GM23248 (cell line): ENCODE measurements around the gene CFAP74. TPM values are rescaled to one million over a fixed set of nuclear protein-coding genes. Genes with fewer than 3 reads are reported as not detected.
A peak's percentile ranks its signal among the peaks of the same experiment; 100 is the strongest.

Experiments used
- DNase-seq: peaks from one replicate; pipeline ENCODE4 v3.0.0-alpha.2; 2015
- H2AFZ ChIP-seq: fragments of 200-600 bp; sonication (generic); 2 replicates; pipeline ENCODE4 v1.6.1; 2016; ENCODE audit warnings: antibody characterized with exemption
- H3F3A ChIP-seq: fragments of 200-600 bp; sonication (generic); 2 replicates; pipeline ENCODE4 v1.6.1; 2016; ENCODE audit warnings: mild to moderate bottlenecking, antibody characterized with exemption, mixed run types; ENCODE audit not compliant: insufficient read depth
- H3K27ac ChIP-seq: fragments of 200-600 bp; sonication (generic); 2 replicates; pipeline ENCODE4 v1.5.1; 2016; ENCODE audit warnings: mild to moderate bottlenecking
- H3K27me3 ChIP-seq: fragments of 200-600 bp; sonication (generic); replicated peaks from 2 replicates; pipeline ENCODE4 v1.6.1; 2016; ENCODE audit warnings: mild to moderate bottlenecking; ENCODE audit not compliant: insufficient read depth
- H3K36me3 ChIP-seq: fragments of 200-600 bp; sonication (generic); 2 replicates; pipeline ENCODE4 v1.6.1; 2016; ENCODE audit warnings: low read depth, mild to moderate bottlenecking
- H3K4me1 ChIP-seq: fragments of 200-600 bp; sonication (generic); 2 replicates; pipeline ENCODE4 v1.6.1; 2016; ENCODE audit warnings: mild to moderate bottlenecking; ENCODE audit not compliant: insufficient read depth
- H3K4me2 ChIP-seq: fragments of 200-600 bp; sonication (generic); one replicate; pipeline ENCODE4 v1.6.1; 2016; ENCODE audit warnings: mild to moderate bottlenecking; ENCODE audit not compliant: unreplicated experiment
- H3K4me3 ChIP-seq: fragments of 200-600 bp; sonication (generic); 2 replicates; pipeline ENCODE4 v1.5.1; 2016; ENCODE audit warnings: mild to moderate bottlenecking
- H3K79me2 ChIP-seq: fragments of 200-600 bp; sonication (generic); 2 replicates; pipeline ENCODE4 v1.6.1; 2016; ENCODE audit warnings: mild to moderate bottlenecking; ENCODE audit not compliant: insufficient read depth
- H3K9ac ChIP-seq: fragments of 200-600 bp; sonication (generic); 2 replicates; pipeline ENCODE4 v1.6.1; 2016; ENCODE audit warnings: mild to moderate bottlenecking
- H3K9me2 ChIP-seq: fragments of 200-600 bp; sonication (generic); 2 replicates; pipeline ENCODE4 v1.6.1; 2016; ENCODE audit warnings: mixed run types, mild to moderate bottlenecking, moderate library complexity; ENCODE audit not compliant: insufficient read depth
- H3K9me3 ChIP-seq: fragments of 200-600 bp; sonication (generic); one replicate; pipeline ENCODE4 v1.6.1; 2017; ENCODE audit warnings: low read depth
- H4K20me1 ChIP-seq: fragments of 200-600 bp; sonication (generic); 2 replicates; pipeline ENCODE4 v1.6.0; 2016; ENCODE audit not compliant: insufficient read depth
- EZH2 ChIP-seq: fragments of 200-600 bp; sonication (generic); IDR thresholded peaks from 2 replicates; pipeline ENCODE4 v1.6.1; 2018; ENCODE audit warnings: antibody characterized with exemption, mild to moderate bottlenecking; ENCODE audit not compliant: insufficient read depth, poor library complexity, severe bottlenecking
- EZH2phosphoT487 ChIP-seq: fragments of 200-600 bp; sonication (generic); IDR thresholded peaks from 2 replicates; pipeline ENCODE4 v1.6.1; 2018; ENCODE audit warnings: antibody characterized with exemption, moderate library complexity, mild to moderate bottlenecking, low read depth; ENCODE audit not compliant: insufficient read depth
- WGBS, 2 experiments: methylation state at CpG; one replicate each; pipeline ENCODE4 v1.1.6; 2015 to 2017; ENCODE audit warnings: low lambda C conversion rate in 2 of 2, low coverage in 1 of 2; ENCODE audit errors: missing lambda C conversion rate in 2 of 2; 5-methylcytosine and 5-hydroxymethylcytosine counted together
- in situ Hi-C: fragments of 300-500 bp; cut with MboI; formaldehyde crosslinking; loops from 2 replicates; pipeline ENCODE4 v1.15.0; 2020
- polyA plus RNA-seq: library from polyadenylated mRNA; unstranded; fragments of >200 nt; fragmentation: Nextera tagmentation; extraction: Ambion mirVana; gene quantifications from 2 replicates; pipeline ENCODE4 v1.2.1, GENCODE V29; 2016
- total RNA-seq: library from RNA; depleted of rRNA; stranded (reverse); fragments of >200 nt; shearing (Covaris generic); gene quantifications from 2 replicates; pipeline ENCODE4 v1.2.3, GENCODE V29; 2014

The CFAP74 gene
- total and polyA plus RNA-seq, 2 experiments from 2014 or later, result not detected

DNA sequence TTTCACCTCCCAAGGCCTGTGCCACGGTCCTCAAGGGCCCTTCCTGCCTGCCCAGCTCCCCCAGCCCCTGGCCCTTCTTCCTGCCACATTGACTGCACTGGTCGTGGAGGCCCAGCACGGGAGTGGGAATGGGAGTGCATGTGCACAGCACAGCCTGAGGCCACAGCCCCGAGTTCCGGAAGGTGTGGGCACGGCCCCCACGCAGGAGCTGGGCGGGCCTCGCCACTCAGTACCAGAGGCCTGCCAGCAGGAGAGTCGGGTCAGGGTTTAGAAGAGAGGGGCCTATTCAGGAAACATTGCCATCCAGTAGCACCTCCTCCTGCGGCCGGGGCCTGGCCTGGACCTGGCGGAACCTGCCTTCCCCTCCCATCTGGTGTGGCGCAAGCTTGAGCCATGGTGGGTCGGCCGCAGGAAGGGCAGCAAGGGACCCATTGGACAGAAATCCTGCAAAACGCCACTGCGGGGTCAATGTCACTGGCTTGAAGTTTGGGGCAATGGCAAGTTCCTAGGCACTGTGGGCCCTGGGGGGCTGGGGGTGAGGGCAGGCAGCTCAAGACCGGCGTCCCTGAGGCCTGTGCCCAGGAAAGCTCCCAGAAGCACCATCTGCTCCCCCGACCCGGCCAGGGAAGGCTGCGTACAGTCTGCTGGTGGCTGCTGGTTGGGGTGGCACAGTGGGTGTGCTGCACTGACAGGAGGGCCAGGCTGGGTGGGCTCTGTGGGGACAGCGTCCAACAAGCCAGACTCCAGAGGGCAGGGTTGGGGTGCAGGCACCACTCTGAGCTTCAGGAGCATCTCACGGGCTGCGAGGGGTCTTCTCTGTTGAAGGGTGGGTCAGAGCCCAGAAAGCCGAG, 82.8 kb downstream of the CFAP74 start:
- Histone ChIP-seq H4K20me1 (no peaks in the 10 kb centered on the region), H3F3A (no peaks in the 10 kb centered on the region), H3K79me2 (no peaks in the 10 kb centered on the region), H3K4me1 (no peaks in the 10 kb centered on the region), H3K9ac (no peak overlapping the region), H3K4me3 (no peak overlapping the region), H3K36me3 (no peaks in the 10 kb centered on the region), H3K27me3 (no peaks in the 10 kb centered on the region), H3K9me3 (no peaks in the 10 kb centered on the region), H3K9me2 (no peaks in the 10 kb centered on the region), H3K27ac (no peak overlapping the region), H2AFZ (no peak overlapping the region), H3K4me2 (no peak overlapping the region)
- TF ChIP-seq EZH2phosphoT487, result no peak
- TF ChIP-seq EZH2, result no peak
- WGBS, 2 experiments, result 84% methylated on average over 27 of the region's 27 CpGs
- no peak for DNase-seq
- in situ Hi-C loops, result no loop called here

DNA sequence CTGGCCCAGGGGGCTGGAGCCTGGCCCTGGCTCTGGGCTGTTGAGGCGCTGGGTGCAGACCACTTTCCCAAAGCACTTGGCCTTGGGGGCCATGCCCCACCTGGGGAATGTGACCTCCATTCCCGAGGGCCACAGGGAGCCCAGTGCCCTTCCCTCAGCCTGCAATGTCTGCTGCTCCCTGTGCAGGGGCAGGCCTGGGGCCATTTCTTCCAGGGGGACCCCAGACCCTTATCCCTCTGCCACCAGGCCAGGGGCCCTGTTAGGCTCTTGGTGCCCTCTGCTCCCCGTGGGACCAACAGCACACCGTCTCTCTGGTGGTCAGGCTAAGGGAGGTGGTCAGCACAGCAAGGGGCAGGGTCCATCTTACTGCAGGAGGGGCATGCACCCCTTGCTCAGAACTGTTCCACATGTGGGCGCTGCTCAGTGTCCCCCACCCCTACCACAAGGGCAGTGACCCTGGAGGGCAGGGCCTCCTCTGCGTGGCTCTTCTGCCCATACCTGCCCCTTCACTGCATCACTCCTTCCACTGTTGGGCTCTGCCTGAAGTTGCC, 83.5 kb downstream of the CFAP74 start:
- WGBS, 2 experiments, result 93 to 100% methylated on average over 4 to 5 of the region's 6 CpGs
- no peak for TF ChIP-seq EZH2
- TF ChIP-seq EZH2phosphoT487, result no peak
- Histone ChIP-seq H3K4me3 (no peak overlapping the region), H3K9ac (no peak overlapping the region), H3K4me2 (no peak overlapping the region), H2AFZ (peak overlapping the region; percentile 37; the same call in 1 of the 2 replicates), H3K9me2 (no peaks in the 10 kb centered on the region), H3K27me3 (no peaks in the 10 kb centered on the region), H4K20me1 (no peaks in the 10 kb centered on the region), H3K27ac (no peak overlapping the region), H3F3A (no peaks in the 10 kb centered on the region), H3K79me2 (no peaks in the 10 kb centered on the region), H3K36me3 (no peaks in the 10 kb centered on the region), H3K4me1 (no peaks in the 10 kb centered on the region), H3K9me3 (no peaks in the 10 kb centered on the region)
- no peak for DNase-seq
- in situ Hi-C loops, result no loop called here

DNA sequence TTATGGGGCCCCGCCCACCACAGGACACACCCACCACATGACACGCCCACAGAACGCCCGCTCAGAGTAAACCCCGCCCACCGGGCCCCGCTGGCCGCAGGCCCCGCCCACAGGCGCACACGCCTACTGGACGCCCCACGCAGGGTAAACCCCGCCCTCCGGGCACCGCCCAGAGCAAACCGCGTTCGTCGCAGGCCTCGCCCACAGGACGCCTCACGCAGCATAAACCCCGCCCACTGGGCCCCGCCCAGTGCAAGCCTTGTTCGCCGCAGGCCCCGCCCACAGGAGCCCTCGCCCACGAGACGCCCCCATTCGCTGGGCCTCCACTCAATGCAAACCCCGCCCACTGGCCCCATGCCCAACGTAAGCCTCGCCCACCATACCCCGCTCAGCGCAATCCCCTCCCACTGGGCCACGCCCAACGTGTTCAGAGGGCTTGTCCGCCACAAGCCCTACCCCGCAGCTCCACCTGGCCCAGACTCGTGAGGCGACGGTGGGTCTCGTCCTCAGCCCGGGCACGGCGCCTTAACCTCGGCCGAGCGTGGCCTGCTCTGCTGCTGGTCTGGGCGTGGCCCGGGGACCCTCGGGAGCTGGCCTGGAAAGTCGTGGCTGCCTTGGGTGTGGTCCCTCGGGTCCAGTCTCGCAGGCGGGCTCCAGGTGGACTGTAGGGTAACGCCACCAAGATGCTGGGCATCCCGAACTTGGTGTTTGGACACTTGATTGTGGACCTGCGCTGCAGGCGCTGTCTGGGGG, 84.1 kb downstream of the CFAP74 start:
- 13 to 15% methylated on average over 36 to 60 of the region's 62 CpGs for WGBS, 2 experiments
- no peaks in the 10 kb centered on the region for H3F3A ChIP-seq
- H3K4me3 ChIP-seq, result peak overlapping the region; percentile 65
- H3K9me2 ChIP-seq, result no peaks in the 10 kb centered on the region
- H2AFZ ChIP-seq, result peak overlapping the region; percentile 55
- in situ Hi-C loops, result no loop called here
- no peaks in the 10 kb centered on the region for H3K36me3 ChIP-seq
- no peaks in the 10 kb centered on the region for H3K79me2 ChIP-seq
- no peaks in the 10 kb centered on the region for H4K20me1 ChIP-seq
- H3K27me3 ChIP-seq, result no peaks in the 10 kb centered on the region
- H3K9ac ChIP-seq, result no peak overlapping the region
- H3K4me2 ChIP-seq, result peak overlapping the region; percentile 43
- TF ChIP-seq EZH2, result no peak
- TF ChIP-seq EZH2phosphoT487, result no peak
- H3K9me3 ChIP-seq, result no peaks in the 10 kb centered on the region
- DNase-seq, result peak; percentile 97
- H3K4me1 ChIP-seq, result no peaks in the 10 kb centered on the region
- no peak overlapping the region for H3K27ac ChIP-seq

DNA sequence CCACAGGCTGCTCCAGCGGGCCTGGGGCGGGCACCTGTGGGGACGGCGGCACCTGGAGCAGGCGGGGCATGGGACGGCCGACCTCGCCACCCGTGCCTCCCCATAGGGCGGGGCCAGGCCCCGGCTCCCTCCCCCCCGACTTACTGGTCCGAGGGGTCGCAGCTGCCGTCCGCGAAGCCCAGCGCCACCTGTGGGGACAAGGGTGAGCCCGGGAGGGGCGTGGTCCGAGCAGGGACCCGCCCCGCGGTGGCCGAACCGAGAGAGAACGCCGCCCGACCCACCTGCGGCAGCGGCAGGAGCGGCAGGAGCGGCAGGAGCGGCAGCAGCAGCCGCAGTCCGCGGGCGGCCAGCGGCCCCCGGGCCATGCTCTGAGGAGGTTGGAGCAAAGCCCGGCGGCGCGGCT, 84.7 kb downstream of the CFAP74 start, which contains the start of gene TMEM52:
Gene TMEM52, minus strand, starts transcription at position 379 of the 403 bp plus-strand sequence. Its CDS starts 14 bp downstream, at position 365.
- no peaks in the 10 kb centered on the region for H3K9me2 ChIP-seq
- no peak within 1 kb of the TSS for H3K9ac ChIP-seq
- peak within 1 kb of the TSS; percentile 43 for H3K4me2 ChIP-seq
- H3K27me3 ChIP-seq, result no peaks in the 10 kb centered on the region
- no peaks in the 10 kb centered on the region for H4K20me1 ChIP-seq
- 3 to 13% methylated on average over 3 to 31 of the region's 44 CpGs for WGBS, 2 experiments
- no peak within 1 kb of the TSS for H3K27ac ChIP-seq
- no peaks in the 10 kb centered on the region for H3K36me3 ChIP-seq
- no peak for TF ChIP-seq EZH2phosphoT487
- TF ChIP-seq EZH2, result no peak
- no peaks in the 10 kb centered on the region for H3K79me2 ChIP-seq
- peak within 1 kb of the TSS; percentile 65 for H3K4me3 ChIP-seq
- H3F3A ChIP-seq, result no peaks in the 10 kb centered on the region
- DNase-seq, result no peak
- H3K4me1 ChIP-seq, result no peaks in the 10 kb centered on the region
- in situ Hi-C loops, result no loop called here
- no peaks in the 10 kb centered on the region for H3K9me3 ChIP-seq
- H2AFZ ChIP-seq, result peak within 1 kb of the TSS; percentile 55
